ENCODE measurements around the gene C1orf21.

- TF ChIP-seq POLR2A (IDR thresholded peaks at IDR 0.05): no peak
- TF ChIP-seq CTCF (IDR thresholded peaks at IDR 0.05): no peak
These were observed 1.6 kb downstream of the C1orf21 start for GRCh38 chr1:184388319-184388889.
